WTC11 (cell line): Measurements from ENCODE around the gene LCA5. TPM values are rescaled to one million over a fixed set of nuclear protein-coding genes. Genes with fewer than 3 reads are reported as not detected.

Source experiments
- ATAC-seq: fragments of 200-7000 bp; cut with Tn5 transposase; 2 replicates; pipeline ENCODE4 v1.10.0; 2021; ENCODE audit warnings: mild to moderate bottlenecking, moderate library complexity
- CTCF ChIA-PET: fragments of 300-600 bp; sonication (Branson Sonifier 250); formaldehyde crosslinking; loops from one replicate; lab custom pipeline; 2021; ENCODE audit warnings: antibody characterized with exemption; lab: Charles Lee
- POLR2A ChIA-PET: fragments of 350-600 bp; sonication (Branson Sonifier 250); formaldehyde crosslinking; loops from one replicate; lab custom pipeline; 2021; ENCODE audit warnings: antibody characterized with exemption; lab: Charles Lee
- DNase-seq: peaks from one replicate; pipeline ENCODE4 v3.0.0; 2021; ENCODE audit warnings: low spot score
- H3K27ac Mint-ChIP-seq: 2 replicates; pipeline ENCODE4 v1.8.0; 2021; ENCODE audit warnings: mixed read lengths
- H3K27me3 Mint-ChIP-seq: 2 replicates; pipeline ENCODE4 v1.8.0; 2021; ENCODE audit warnings: low read depth, mild to moderate bottlenecking, moderate library complexity, mixed read lengths
- H3K36me3 Mint-ChIP-seq: 2 replicates; pipeline ENCODE4 v1.8.0; 2021; ENCODE audit warnings: mixed read lengths
- H3K4me1 Mint-ChIP-seq: 2 replicates; pipeline ENCODE4 v1.8.0; 2022; ENCODE audit warnings: mixed read lengths
- H3K4me3 Mint-ChIP-seq: 2 replicates; pipeline ENCODE4 v1.8.0; 2021; ENCODE audit warnings: mild to moderate bottlenecking, moderate library complexity, mixed read lengths
- H3K9me3 Mint-ChIP-seq: 2 replicates; pipeline ENCODE4 v1.8.0; 2021; ENCODE audit warnings: mixed read lengths
- AFF4 ChIP-seq: sonication (generic); formaldehyde crosslinking; IDR thresholded peaks from 2 replicates; pipeline ENCODE4 v1.8.1; 2023; ENCODE audit warnings: mild to moderate bottlenecking, missing genetic modification reagents, borderline replicate concordance
- ATF3 ChIP-seq: sonication (generic); formaldehyde crosslinking; conservative IDR thresholded peaks from 2 replicates; pipeline ENCODE4 v1.8.1; 2022; ENCODE audit warnings: mild to moderate bottlenecking, missing genetic modification reagents
- CBFB ChIP-seq: sonication (generic); formaldehyde crosslinking; IDR thresholded peaks from 2 replicates; pipeline ENCODE4 v1.8.1; 2022; ENCODE audit warnings: mild to moderate bottlenecking, low read depth, missing genetic modification reagents
- CDX4 ChIP-seq: fragments of 250-450 bp; sonication (Bioruptor Pico); IDR thresholded peaks from 2 replicates; pipeline ENCODE4 v1.9.0; 2021; ENCODE audit warnings: moderate library complexity, mild to moderate bottlenecking, inconsistent platforms, borderline replicate concordance
- CTCF ChIP-seq: fragments of 200-600 bp; IDR thresholded peaks from 2 replicates; pipeline ENCODE4 v1.8.0; 2022; ENCODE audit warnings: antibody characterized with exemption
- ESRRA ChIP-seq: sonication (generic); formaldehyde crosslinking; IDR thresholded peaks from 2 replicates; pipeline ENCODE4 v1.8.1; 2022; ENCODE audit warnings: mild to moderate bottlenecking, missing genetic modification reagents, borderline replicate concordance
- GABPB1 ChIP-seq: sonication (generic); formaldehyde crosslinking; IDR thresholded peaks from 2 replicates; pipeline ENCODE4 v1.8.1; 2023; ENCODE audit warnings: mild to moderate bottlenecking, missing genetic modification reagents
- MXD4 ChIP-seq: fragments of 250-450 bp; sonication (Bioruptor Pico); IDR thresholded peaks from 2 replicates; pipeline ENCODE4 v1.8.0; 2021; ENCODE audit warnings: mild to moderate bottlenecking, moderate library complexity, borderline replicate concordance
- MYBL2 ChIP-seq: sonication (generic); formaldehyde crosslinking; IDR thresholded peaks from 2 replicates; pipeline ENCODE4 v1.8.1; 2023; ENCODE audit warnings: mild to moderate bottlenecking, moderate library complexity, missing genetic modification reagents
- NFYB ChIP-seq: sonication (generic); formaldehyde crosslinking; conservative IDR thresholded peaks from 2 replicates; pipeline ENCODE4 v1.8.0; 2022; ENCODE audit warnings: low read depth, missing genetic modification reagents
- PRDM15 ChIP-seq: sonication (generic); formaldehyde crosslinking; IDR thresholded peaks from 2 replicates; pipeline ENCODE4 v1.8.0; 2022; ENCODE audit warnings: missing genetic modification reagents
- SMAD3 ChIP-seq: sonication (generic); formaldehyde crosslinking; IDR thresholded peaks from 2 replicates; pipeline ENCODE4 v1.8.0; 2022; ENCODE audit warnings: missing genetic modification reagents, mild to moderate bottlenecking, borderline replicate concordance
- ZBTB21 ChIP-seq: sonication (generic); formaldehyde crosslinking; IDR thresholded peaks from 2 replicates; pipeline ENCODE4 v1.8.1; 2023; ENCODE audit warnings: mild to moderate bottlenecking, missing genetic modification reagents, borderline replicate concordance
- ZMAT4 ChIP-seq: fragments of 250-450 bp; sonication (Bioruptor Pico); IDR thresholded peaks from 2 replicates; pipeline ENCODE4 v1.9.0; 2021; ENCODE audit warnings: mild to moderate bottlenecking
- ZNF219 ChIP-seq: sonication (generic); formaldehyde crosslinking; IDR thresholded peaks from 2 replicates; pipeline ENCODE4 v1.8.0; 2023; ENCODE audit warnings: missing genetic modification reagents, mild to moderate bottlenecking, borderline replicate concordance
- total RNA-seq: library from RNA; stranded (reverse); gene quantifications from 3 replicates; pipeline ENCODE4 v1.2.3, GENCODE V29; 2021

LCA5 gene
- total RNA-seq, 1 experiment from 2014 or later, result 3.8 TPM

- no peaks in the 10 kb centered on the region for H3K9me3 Mint-ChIP-seq
- TF ChIP-seq ESRRA (CRISPR knock-in tag) (no peak), CBFB (CRISPR knock-in tag) (no peak), ZNF219 (CRISPR knock-in tag) (no peak)
- TF ChIP-seq, all 79 proteins: peak for 0
- Mint-ChIP-seq H3K27ac (no peak overlapping the region), H3K27me3 (no peaks in the 10 kb centered on the region), H3K4me3 (no peak overlapping the region), H3K36me3 (no peaks in the 10 kb centered on the region), H3K4me1 (peaks cover 7% of the 10 kb centered on the region)
- DNase-seq (no peak), ATAC-seq (no peak)
- ChIA-PET CTCF (interaction anchor here (0.6 kb wide), 1 partner anchor 187 kb away, joined by 4 read pairs; no protein-coding TSS in a partner anchor), POLR2A (no interaction called here)
These were observed 18.4 kb downstream of the LCA5 start for GRCh38 chr6:79518842-79519241.

GRCh38 chr6:79515436-79515835, 21.8 kb downstream of the LCA5 start:
- ChIA-PET CTCF (no interaction called here), POLR2A (no interaction called here)
- TF ChIP-seq MXD4, result no peak
- TF ChIP-seq CTCF, result no peak
- no peak for TF ChIP-seq NFYB
- no peak for TF ChIP-seq ZMAT4 (CRISPR knock-in tag)
- no peak for TF ChIP-seq PRDM15 (CRISPR knock-in tag)
- no peak for TF ChIP-seq CDX4 (CRISPR knock-in tag)
- TF ChIP-seq SMAD3, result no peak
- TF ChIP-seq GABPB1 (CRISPR knock-in tag), result no peak
- no peak for TF ChIP-seq ATF3 (CRISPR knock-in tag)
- TF ChIP-seq ZBTB21, result no peak
- no peak for TF ChIP-seq MYBL2 (CRISPR knock-in tag)
- TF ChIP-seq AFF4 (CRISPR knock-in tag), result no peak
- ATAC-seq (no peak), DNase-seq (no peak)
- H3K4me3 Mint-ChIP-seq, result no peak overlapping the region
- peaks cover 6% of the 10 kb centered on the region for H3K9me3 Mint-ChIP-seq
- H3K27me3 Mint-ChIP-seq, result no peaks in the 10 kb centered on the region
- H3K4me1 Mint-ChIP-seq, result peaks cover 2% of the 10 kb centered on the region; the same call in 1 of the 2 replicates
- H3K36me3 Mint-ChIP-seq, result peaks cover 8% of the 10 kb centered on the region
- H3K27ac Mint-ChIP-seq, result no peak overlapping the region
